HT1080 (cell line): Measurements from ENCODE around the gene NOXRED1. TPM values are rescaled to one million over a fixed set of nuclear protein-coding genes. Genes with fewer than 3 reads are reported as not detected.

ENCODE experiments used
- DNase-seq: peaks from one replicate; pipeline ENCODE4 v3.0.0-alpha.2; 2015; ENCODE audit warnings: low read depth
- small RNA-seq: library from RNA; depleted of rRNA; stranded (forward); fragments of <200 nt; gene quantifications from one replicate; pipeline ENCODE3, GENCODE V24; 2014
- total RNA-seq: library from RNA; depleted of rRNA; stranded (reverse); fragments of >200 nt; shearing (Covaris generic); gene quantifications from 2 replicates; pipeline ENCODE4 v1.2.3, GENCODE V29; 2014; rRNA removed

Gene NOXRED1
- total RNA-seq, 1 experiment from 2014 or later: not detected

- DNase-seq: no peak
These were observed 76.8 kb downstream of the NOXRED1 start for GRCh38 chr14:77346495-77346894.

DNA sequence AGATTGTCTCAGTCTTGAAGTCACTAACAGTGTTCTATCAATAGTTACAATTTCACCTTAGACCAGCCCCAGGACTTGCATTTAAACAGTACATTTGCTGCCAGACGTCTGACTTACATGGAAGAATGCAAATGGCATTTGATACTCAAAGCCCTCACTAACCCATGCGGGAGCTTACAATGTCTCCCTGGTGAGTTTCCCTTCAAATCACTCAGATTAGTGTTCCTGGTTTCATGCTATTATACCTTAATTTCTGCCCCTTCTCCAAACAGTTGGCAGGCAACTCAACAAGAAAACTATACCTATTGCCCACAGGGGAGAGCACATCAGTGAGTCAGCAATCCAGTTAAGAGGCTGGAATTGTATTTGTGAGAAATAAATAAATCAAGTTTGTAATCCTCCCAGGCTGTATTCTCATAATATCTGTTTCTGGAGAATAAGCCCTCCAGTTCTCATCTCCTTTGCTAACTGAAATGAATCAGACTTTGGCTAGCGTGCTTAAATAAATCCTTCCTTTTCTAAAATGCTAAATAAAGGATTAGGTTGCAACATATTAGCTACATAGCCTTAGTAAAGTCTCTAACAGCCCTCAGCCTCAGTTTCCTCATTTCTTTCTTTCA, 78.8 kb downstream of the NOXRED1 start:
- DNase-seq: no peak

Small RNA genes lying within 50 kb of the gene (small RNA-seq; reads per million reads assigned to genes)
- not detected for gene RF00404

Other genes starting within 250 kb of the NOXRED1 start
- gene TMEM63C, start 241.7 kb downstream of the NOXRED1 start, total RNA-seq: not detected in 2 replicates
- gene NGB, start 152.3 kb downstream of the NOXRED1 start, total RNA-seq: not detected in 2 replicates
- 13.7 and 15.1 TPM in 2 replicates for gene POMT2, start 102.6 kb downstream of the NOXRED1 start, total RNA-seq
- gene GSTZ1, start 102.5 kb downstream of the NOXRED1 start, total RNA-seq: 46.9 and 57.1 TPM in 2 replicates
- gene TMED8, start 46.4 kb downstream of the NOXRED1 start, total RNA-seq: 11.8 and 13.7 TPM in 2 replicates
- gene SAMD15, start 46.1 kb downstream of the NOXRED1 start, total RNA-seq: 0.84 and 2.6 TPM in 2 replicates
- 17.5 and 19.2 TPM in 2 replicates for gene VIPAS39, start 34.1 kb upstream of the NOXRED1 start, total RNA-seq
- gene AHSA1, start 34.6 kb upstream of the NOXRED1 start, total RNA-seq: 414 and 428 TPM in 2 replicates
- not detected in 2 replicates for gene ISM2, start 75.3 kb upstream of the NOXRED1 start, total RNA-seq
- gene SPTLC2, start 193.1 kb upstream of the NOXRED1 start, total RNA-seq: 15.7 and 17.9 TPM in 2 replicates